Suppressor macrophage treated with lipopolysaccharide for 1 hour (primary cell): ENCODE data around the gene DDX46.
"Not testable (repeated sequence)": the region's sequence is repeated elsewhere in the genome, so short reads cannot be mapped to it uniquely, and the experiment has no call there.

Experiments used
- DNase-seq, 3 donors: peaks; one replicate each; pipeline ENCODE4 v3.0.0-alpha.2; 2020 to 2022

Gene DDX46

GRCh38 chr5:134758504-134759341 lies at the start of gene DDX46:
TSS of gene DDX46 (plus strand) at chr5:134758779. CDS start at chr5:134758939, 160 bp downstream.
- peak; percentile 94 to 96 (median 96) for DNase-seq

- no peak for DNase-seq
Observed at GRCh38 chr5:134714120-134714519, 44.5 kb upstream of the DDX46 start.

GRCh38 chr5:134714541-134714940 lies 44.0 kb upstream of the DDX46 start:
- DNase-seq, result no peak

- DNase-seq, result not testable (repeated sequence)
Observed at GRCh38 chr5:134715466-134715865, 43.1 kb upstream of the DDX46 start.

- DNase-seq, result no peak
Observed at GRCh38 chr5:134724872-134725271, 33.7 kb upstream of the DDX46 start.

- peak in 1 of 3 donors; percentile 27 for DNase-seq
Observed at GRCh38 chr5:134732819-134733218, 25.8 kb upstream of the DDX46 start.

GRCh38 chr5:134735243-134735642 lies 23.3 kb upstream of the DDX46 start:
- no peak for DNase-seq

- peak; percentile 5 to 38 (median 36) for DNase-seq
Observed at GRCh38 chr5:134736173-134736812, 22.3 kb upstream of the DDX46 start.

GRCh38 chr5:134738133-134738962 lies 20.2 kb upstream of the DDX46 start, which contains the start of gene CAMLG:
TSS of gene CAMLG (plus strand) at chr5:134738548. CDS start at chr5:134738621, 73 bp downstream.
- peak; percentile 100 for DNase-seq

- DNase-seq, result peak; percentile 43 to 44 (median 43)
Observed at GRCh38 chr5:134738963-134739661, 19.5 kb upstream of the DDX46 start.

- DNase-seq, result no peak
Observed at GRCh38 chr5:134741052-134741451, 17.5 kb upstream of the DDX46 start.

- no peak for DNase-seq
Observed at GRCh38 chr5:134742134-134742533, 16.4 kb upstream of the DDX46 start.

- no peak for DNase-seq
Observed at GRCh38 chr5:134749415-134749814, 9.2 kb upstream of the DDX46 start.

GRCh38 chr5:134758176-134758503 lies 439 bp upstream of the DDX46 start:
- peak in 1 of 3 donors; percentile 20 for DNase-seq

GRCh38 chr5:134767528-134768291 lies 9.1 kb downstream of the DDX46 start:
- DNase-seq, result not testable (repeated sequence)

- no peak for DNase-seq
Observed at GRCh38 chr5:134769206-134769605, 10.6 kb downstream of the DDX46 start.

GRCh38 chr5:134772461-134773125 lies 14.0 kb downstream of the DDX46 start:
- DNase-seq, result peak; percentile 24 to 41 (median 41)

- DNase-seq, result no peak
Observed at GRCh38 chr5:134777366-134777765, 18.8 kb downstream of the DDX46 start.

GRCh38 chr5:134784241-134784920 lies 25.8 kb downstream of the DDX46 start:
- DNase-seq, result no peak

GRCh38 chr5:134784946-134785620 lies 26.5 kb downstream of the DDX46 start:
- no peak for DNase-seq
